ENCODE results near the gene SMIM8.

The SMIM8 gene

DNA sequence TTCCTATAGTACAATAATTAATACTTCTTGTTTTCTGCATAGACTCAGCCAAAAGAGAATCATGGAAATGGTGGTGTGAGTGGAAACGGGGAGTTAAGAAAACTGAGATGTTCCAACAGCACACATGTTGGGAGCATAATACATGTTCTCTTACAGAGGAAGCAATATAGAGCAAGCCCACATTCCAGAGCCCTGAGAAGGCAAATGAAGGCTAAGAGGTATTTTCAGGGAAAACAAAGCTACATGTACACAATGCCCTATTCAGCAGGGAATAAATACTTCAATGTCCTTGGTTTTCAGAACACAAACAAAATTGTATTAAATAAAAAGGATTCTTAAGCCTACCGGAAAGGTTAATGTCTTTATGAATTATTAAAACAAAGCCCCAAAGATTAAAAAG is 35.1 kb upstream of the SMIM8 start:
- H3K4me2 ChIP-seq (ENCODE audit: insufficient read depth, low read length, poor library complexity, severe bottlenecking): no peak overlapping the region
- no peak overlapping the region for H3K27ac ChIP-seq (replicated peaks; ENCODE audit: low read length)
- no peak overlapping the region for H2BK5ac ChIP-seq (ENCODE audit: low read length)
- no peaks in the 10 kb centered on the region for H3K9me3 ChIP-seq (replicated peaks in 1 of 2; ENCODE audit: control insufficient read depth in 2 of 2, insufficient read depth in 1 of 2, low read depth in 1 of 2, low read length in 2 of 2)
- no CpG with 5 or more reads among the region's 2 CpGs for WGBS, 2 donors (ENCODE audit: extremely low coverage in 2 of 2, insufficient read length in 2 of 2, insufficient replicate concordance in 1 of 2)
- H3K4me3 ChIP-seq (ENCODE audit: low read length in 2 of 2): no peak overlapping the region
- no peak overlapping the region for H3K23ac ChIP-seq (ENCODE audit: low read depth, low read length, poor library complexity)
- no peak overlapping the region for H2AK5ac ChIP-seq (ENCODE audit: low read depth, low read length)
- H2BK120ac ChIP-seq (ENCODE audit: low read depth, low read length): no peak overlapping the region
- no peak overlapping the region for H3K18ac ChIP-seq (ENCODE audit: low read length)
- no peak overlapping the region for H4K8ac ChIP-seq (ENCODE audit: low read depth, low read length)
- H2AFZ ChIP-seq (ENCODE audit: low read length): no peak overlapping the region
- H3K27me3 ChIP-seq (ENCODE audit: control insufficient read depth in 3 of 3, insufficient read depth in 3 of 3, low read depth in 1 of 3, low read length in 3 of 3): no peaks in the 10 kb centered on the region
- no peaks in the 10 kb centered on the region for H3K36me3 ChIP-seq (replicated peaks in 1 of 2; ENCODE audit: control insufficient read depth in 2 of 2, insufficient read depth in 2 of 2, low read length in 2 of 2)
- H3K9ac ChIP-seq (ENCODE audit: low read depth, low read length, poor library complexity): no peak overlapping the region
- H2BK12ac ChIP-seq (ENCODE audit: low read length): no peak overlapping the region
- H3K4ac ChIP-seq (ENCODE audit: low read length): no peak overlapping the region
- no peak overlapping the region for H2BK15ac ChIP-seq (ENCODE audit: low read length)
- no peaks in the 10 kb centered on the region for H3K4me1 ChIP-seq (ENCODE audit: control insufficient read depth in 2 of 2, insufficient read depth in 1 of 2, low read depth in 1 of 2, low read length in 2 of 2)
- no peak overlapping the region for H3K14ac ChIP-seq (ENCODE audit: low read length)
- no peak overlapping the region for H4K91ac ChIP-seq (ENCODE audit: low read depth, low read length, poor library complexity)
- no peaks in the 10 kb centered on the region for H3K79me1 ChIP-seq (ENCODE audit: low read depth, low read length)
- DNase-seq (ENCODE audit: low spot score): no peak

GRCh38 chr6:87289571-87289970 is 32.8 kb upstream of the SMIM8 start:
- WGBS, 2 donors (ENCODE audit: extremely low coverage in 2 of 2, insufficient read length in 2 of 2, insufficient replicate concordance in 1 of 2): no CpG with 5 or more reads among the region's 3 CpGs
- no peak overlapping the region for H3K18ac ChIP-seq (ENCODE audit: low read length)
- H3K9me3 ChIP-seq (replicated peaks in 1 of 2; ENCODE audit: control insufficient read depth in 2 of 2, insufficient read depth in 1 of 2, low read depth in 1 of 2, low read length in 2 of 2): no peaks in the 10 kb centered on the region
- H3K4me3 ChIP-seq (ENCODE audit: low read length in 2 of 2): no peak overlapping the region
- H3K9ac ChIP-seq (ENCODE audit: low read depth, low read length, poor library complexity): no peak overlapping the region
- no peak overlapping the region for H3K14ac ChIP-seq (ENCODE audit: low read length)
- no peak for DNase-seq (ENCODE audit: low spot score)
- no peak overlapping the region for H4K91ac ChIP-seq (ENCODE audit: low read depth, low read length, poor library complexity)
- no peak overlapping the region for H2BK5ac ChIP-seq (ENCODE audit: low read length)
- H3K4me1 ChIP-seq (ENCODE audit: control insufficient read depth in 2 of 2, insufficient read depth in 1 of 2, low read depth in 1 of 2, low read length in 2 of 2): no peaks in the 10 kb centered on the region
- H3K79me1 ChIP-seq (ENCODE audit: low read depth, low read length): no peaks in the 10 kb centered on the region
- H2BK15ac ChIP-seq (ENCODE audit: low read length): no peak overlapping the region
- no peak overlapping the region for H2AFZ ChIP-seq (ENCODE audit: low read length)
- no peak overlapping the region for H2BK12ac ChIP-seq (ENCODE audit: low read length)
- no peak overlapping the region for H3K27ac ChIP-seq (replicated peaks; ENCODE audit: low read length)
- no peak overlapping the region for H3K4ac ChIP-seq (ENCODE audit: low read length)
- no peak overlapping the region for H3K23ac ChIP-seq (ENCODE audit: low read depth, low read length, poor library complexity)
- no peak overlapping the region for H2AK5ac ChIP-seq (ENCODE audit: low read depth, low read length)
- no peaks in the 10 kb centered on the region for H3K36me3 ChIP-seq (replicated peaks in 1 of 2; ENCODE audit: control insufficient read depth in 2 of 2, insufficient read depth in 2 of 2, low read length in 2 of 2)
- no peak overlapping the region for H3K4me2 ChIP-seq (ENCODE audit: insufficient read depth, low read length, poor library complexity, severe bottlenecking)
- H3K27me3 ChIP-seq (ENCODE audit: control insufficient read depth in 3 of 3, insufficient read depth in 3 of 3, low read depth in 1 of 3, low read length in 3 of 3): no peaks in the 10 kb centered on the region
- no peak overlapping the region for H2BK120ac ChIP-seq (ENCODE audit: low read depth, low read length)
- no peak overlapping the region for H4K8ac ChIP-seq (ENCODE audit: low read depth, low read length)

DNA sequence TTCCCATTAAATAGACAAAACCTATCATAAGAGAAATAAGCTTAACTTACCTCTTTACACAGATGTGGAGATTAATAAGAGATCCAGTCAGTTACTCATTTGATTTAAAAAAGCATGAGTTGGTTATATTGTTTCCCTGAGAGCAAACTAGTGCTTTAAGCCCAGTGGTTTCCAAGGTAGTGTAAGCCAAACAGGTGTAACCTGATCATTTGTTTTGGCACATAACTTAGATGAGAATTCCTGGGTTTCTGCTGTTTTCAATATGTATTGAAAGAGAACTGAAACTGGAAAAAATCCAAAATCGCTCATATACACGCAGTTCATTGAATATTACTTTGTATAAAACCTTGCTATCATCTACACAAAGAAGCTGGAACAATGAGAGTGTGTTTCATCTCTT is 30.5 kb upstream of the SMIM8 start:
- Histone ChIP-seq H3K9me3 (replicated peaks in 1 of 2; ENCODE audit: control insufficient read depth in 2 of 2, insufficient read depth in 1 of 2, low read depth in 1 of 2, low read length in 2 of 2) (no peaks in the 10 kb centered on the region), H2AK5ac (ENCODE audit: low read depth, low read length) (no peak overlapping the region), H4K91ac (ENCODE audit: low read depth, low read length, poor library complexity) (no peak overlapping the region), H3K27me3 (ENCODE audit: control insufficient read depth in 3 of 3, insufficient read depth in 3 of 3, low read depth in 1 of 3, low read length in 3 of 3) (peaks cover 0 to 3% (median 0%) of the 10 kb centered on the region in 3 experiments), H2BK5ac (ENCODE audit: low read length) (no peak overlapping the region), H3K27ac (replicated peaks; ENCODE audit: low read length) (no peak overlapping the region), H2BK12ac (ENCODE audit: low read length) (no peak overlapping the region), H3K4ac (ENCODE audit: low read length) (no peak overlapping the region), H3K14ac (ENCODE audit: low read length) (no peak overlapping the region), H3K18ac (ENCODE audit: low read length) (no peak overlapping the region), H4K8ac (ENCODE audit: low read depth, low read length) (no peak overlapping the region), H2BK120ac (ENCODE audit: low read depth, low read length) (no peak overlapping the region), H3K79me1 (ENCODE audit: low read depth, low read length) (no peaks in the 10 kb centered on the region), H2BK15ac (ENCODE audit: low read length) (no peak overlapping the region), H3K9ac (ENCODE audit: low read depth, low read length, poor library complexity) (no peak overlapping the region), H3K4me2 (ENCODE audit: insufficient read depth, low read length, poor library complexity, severe bottlenecking) (no peak overlapping the region), H3K23ac (ENCODE audit: low read depth, low read length, poor library complexity) (no peak overlapping the region), H3K4me3 (ENCODE audit: low read length in 2 of 2) (no peak overlapping the region), H2AFZ (ENCODE audit: low read length) (no peak overlapping the region), H3K36me3 (replicated peaks in 1 of 2; ENCODE audit: control insufficient read depth in 2 of 2, insufficient read depth in 2 of 2, low read length in 2 of 2) (no peaks in the 10 kb centered on the region), H3K4me1 (ENCODE audit: control insufficient read depth in 2 of 2, insufficient read depth in 1 of 2, low read depth in 1 of 2, low read length in 2 of 2) (no peaks in the 10 kb centered on the region)
- WGBS, 2 donors (ENCODE audit: extremely low coverage in 2 of 2, insufficient read length in 2 of 2, insufficient replicate concordance in 1 of 2): no CpG with 5 or more reads among the region's 2 CpGs
- no peak for DNase-seq (ENCODE audit: low spot score)

GRCh38 chr6:87293526-87293925 is 28.9 kb upstream of the SMIM8 start:
- Histone ChIP-seq H4K8ac (ENCODE audit: low read depth, low read length) (no peak overlapping the region), H2AFZ (ENCODE audit: low read length) (no peak overlapping the region), H3K9me3 (replicated peaks in 1 of 2; ENCODE audit: control insufficient read depth in 2 of 2, insufficient read depth in 1 of 2, low read depth in 1 of 2, low read length in 2 of 2) (no peaks in the 10 kb centered on the region), H2BK12ac (ENCODE audit: low read length) (no peak overlapping the region), H3K4me3 (ENCODE audit: low read length in 2 of 2) (no peak overlapping the region), H3K4me1 (ENCODE audit: control insufficient read depth in 2 of 2, insufficient read depth in 1 of 2, low read depth in 1 of 2, low read length in 2 of 2) (no peaks in the 10 kb centered on the region), H4K91ac (ENCODE audit: low read depth, low read length, poor library complexity) (no peak overlapping the region), H2AK5ac (ENCODE audit: low read depth, low read length) (no peak overlapping the region), H3K27me3 (ENCODE audit: control insufficient read depth in 3 of 3, insufficient read depth in 3 of 3, low read depth in 1 of 3, low read length in 3 of 3) (peaks cover 0 to 3% (median 0%) of the 10 kb centered on the region in 3 experiments), H3K14ac (ENCODE audit: low read length) (no peak overlapping the region), H2BK5ac (ENCODE audit: low read length) (no peak overlapping the region), H3K23ac (ENCODE audit: low read depth, low read length, poor library complexity) (no peak overlapping the region), H3K27ac (replicated peaks; ENCODE audit: low read length) (no peak overlapping the region), H2BK120ac (ENCODE audit: low read depth, low read length) (no peak overlapping the region), H3K36me3 (replicated peaks in 1 of 2; ENCODE audit: control insufficient read depth in 2 of 2, insufficient read depth in 2 of 2, low read length in 2 of 2) (no peaks in the 10 kb centered on the region), H3K79me1 (ENCODE audit: low read depth, low read length) (no peaks in the 10 kb centered on the region), H3K18ac (ENCODE audit: low read length) (no peak overlapping the region), H3K9ac (ENCODE audit: low read depth, low read length, poor library complexity) (no peak overlapping the region), H2BK15ac (ENCODE audit: low read length) (no peak overlapping the region), H3K4ac (ENCODE audit: low read length) (no peak overlapping the region), H3K4me2 (ENCODE audit: insufficient read depth, low read length, poor library complexity, severe bottlenecking) (no peak overlapping the region)
- no peak for DNase-seq (ENCODE audit: low spot score)
- WGBS, 2 donors (ENCODE audit: extremely low coverage in 2 of 2, insufficient read length in 2 of 2, insufficient replicate concordance in 1 of 2): no CpG with 5 or more reads among the region's 4 CpGs

Measured in neuronal stem cell (in vitro differentiated cells).